ENCODE data around the gene WDR54. TPM values are rescaled to one million over a fixed set of nuclear protein-coding genes. Genes with fewer than 3 reads are reported as not detected.

Gene WDR54
- polyA plus RNA-seq, 3 donors: 7.1 to 11.7 (median 7.9) TPM

DNA sequence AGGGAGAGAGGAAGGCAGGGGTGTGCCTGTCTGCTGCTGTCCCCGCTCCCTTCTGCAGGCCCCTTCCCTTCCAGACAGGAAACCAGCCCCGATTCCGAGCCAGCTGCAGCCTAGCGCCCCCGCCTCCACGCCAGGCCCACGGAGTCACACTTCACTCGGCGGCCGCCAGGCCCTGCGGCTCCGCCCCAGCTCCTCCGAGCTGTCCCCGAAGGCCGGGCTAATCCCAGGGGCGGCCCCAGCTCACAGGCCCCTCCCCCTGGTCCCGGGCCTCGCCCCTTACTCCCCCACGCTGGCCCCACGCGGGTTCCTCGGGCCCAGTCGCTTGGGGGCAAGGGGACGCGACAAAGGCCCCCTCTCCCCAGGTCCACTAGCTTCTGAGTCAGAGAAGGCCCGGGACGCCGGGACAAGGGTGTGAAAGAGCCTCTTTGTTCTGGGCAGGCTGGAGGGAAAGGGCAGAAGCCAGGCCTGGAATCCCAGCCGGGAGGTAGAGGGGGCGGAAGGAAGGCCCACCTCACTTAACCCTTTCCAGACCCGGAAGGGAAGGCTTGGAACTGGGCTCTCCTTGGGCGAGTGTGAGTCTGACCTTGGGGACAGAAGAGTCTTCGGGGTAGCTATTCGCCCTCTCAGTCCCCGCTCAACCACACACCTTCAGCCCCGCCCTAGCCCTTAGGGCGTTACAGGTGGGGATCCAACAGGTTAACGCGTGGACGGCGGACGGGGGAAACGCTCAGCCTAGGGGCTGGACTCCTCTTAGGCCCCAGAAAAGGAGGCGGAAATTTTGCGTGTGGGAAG lies 19.0 kb downstream of the WDR54 start:
- H3K4me1 Mint-ChIP-seq: peaks cover 36% of the 10 kb centered on the region
- peak; percentile 26 to 49 (median 37) for DNase-seq
- H3K9me3 Mint-ChIP-seq: peaks cover 0 to 9% (median 6%) of the 10 kb centered on the region in 7 donors
- Histone ChIP-seq H3K4me2 (replicated peaks; ENCODE audit: extremely low read depth, low read length, poor library complexity, severe bottlenecking) (peak overlapping the region; percentile 75), H3K27me3 (ENCODE audit: control insufficient read depth in 2 of 2, insufficient read depth in 2 of 2, low read length in 2 of 2) (peaks cover 28 to 57% of the 10 kb centered on the region in 2 donors), H3K9me3 (replicated peaks in 1 of 2; ENCODE audit: control insufficient read depth in 1 of 2, insufficient read depth in 1 of 2, low read length in 2 of 2) (peaks cover 0 to 19% of the 10 kb centered on the region in 2 donors), H2AFZ (ENCODE audit: insufficient read depth, low read depth, low read length, poor library complexity, severe bottlenecking) (peak overlapping the region; percentile 79), H3K36me3 (replicated peaks in 1 of 2; ENCODE audit: control insufficient read depth in 1 of 2, insufficient read depth in 2 of 2, low read length in 2 of 2) (no peaks in the 10 kb centered on the region), H3K4me1 (ENCODE audit: control insufficient read depth in 1 of 2, insufficient read depth in 2 of 2, low read length in 2 of 2) (peaks cover 32 to 33% of the 10 kb centered on the region in 2 donors), H3K79me2 (ENCODE audit: insufficient read depth, low read length) (no peaks in the 10 kb centered on the region), H3K27ac (ENCODE audit: low read depth in 1 of 2, low read length in 2 of 2) (no peak overlapping the region), H4K20me1 (ENCODE audit: insufficient read depth, low read length) (no peaks in the 10 kb centered on the region), H3K9ac (ENCODE audit: insufficient read depth, low read length, poor library complexity, severe bottlenecking) (peak overlapping the region; percentile 29), H3K4me3 (replicated peaks in 1 of 3; ENCODE audit: low read depth in 2 of 3, low read length in 3 of 3) (peak overlapping the region in 2 of 3 experiments; percentile 13 to 69)
- intact Hi-C loops (cut with micrococcal nuclease): no loop called here
- peaks cover 4 to 5% of the 10 kb centered on the region in 2 donors for H3K36me3 Mint-ChIP-seq
- H3K27ac Mint-ChIP-seq: no peak overlapping the region
- WGBS (ENCODE audit: insufficient coverage): 28% methylated on average over 36 of the region's 45 CpGs
- TF ChIP-seq, protein P1, sequence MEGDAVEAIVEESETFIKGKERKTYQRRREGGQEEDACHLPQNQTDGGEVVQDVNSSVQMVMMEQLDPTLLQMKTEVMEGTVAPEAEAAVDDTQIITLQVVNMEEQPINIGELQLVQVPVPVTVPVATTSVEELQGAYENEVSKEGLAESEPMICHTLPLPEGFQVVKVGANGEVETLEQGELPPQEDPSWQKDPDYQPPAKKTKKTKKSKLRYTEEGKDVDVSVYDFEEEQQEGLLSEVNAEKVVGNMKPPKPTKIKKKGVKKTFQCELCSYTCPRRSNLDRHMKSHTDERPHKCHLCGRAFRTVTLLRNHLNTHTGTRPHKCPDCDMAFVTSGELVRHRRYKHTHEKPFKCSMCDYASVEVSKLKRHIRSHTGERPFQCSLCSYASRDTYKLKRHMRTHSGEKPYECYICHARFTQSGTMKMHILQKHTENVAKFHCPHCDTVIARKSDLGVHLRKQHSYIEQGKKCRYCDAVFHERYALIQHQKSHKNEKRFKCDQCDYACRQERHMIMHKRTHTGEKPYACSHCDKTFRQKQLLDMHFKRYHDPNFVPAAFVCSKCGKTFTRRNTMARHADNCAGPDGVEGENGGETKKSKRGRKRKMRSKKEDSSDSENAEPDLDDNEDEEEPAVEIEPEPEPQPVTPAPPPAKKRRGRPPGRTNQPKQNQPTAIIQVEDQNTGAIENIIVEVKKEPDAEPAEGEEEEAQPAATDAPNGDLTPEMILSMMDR (IDR thresholded peaks at IDR 0.05): no peak
- peaks cover 40 to 64% (median 51%) of the 10 kb centered on the region in 3 donors for H3K27me3 Mint-ChIP-seq (ENCODE audit: low read depth in 3 of 3)
- peak overlapping the region; percentile 69 to 92 for H3K4me3 Mint-ChIP-seq

DNA sequence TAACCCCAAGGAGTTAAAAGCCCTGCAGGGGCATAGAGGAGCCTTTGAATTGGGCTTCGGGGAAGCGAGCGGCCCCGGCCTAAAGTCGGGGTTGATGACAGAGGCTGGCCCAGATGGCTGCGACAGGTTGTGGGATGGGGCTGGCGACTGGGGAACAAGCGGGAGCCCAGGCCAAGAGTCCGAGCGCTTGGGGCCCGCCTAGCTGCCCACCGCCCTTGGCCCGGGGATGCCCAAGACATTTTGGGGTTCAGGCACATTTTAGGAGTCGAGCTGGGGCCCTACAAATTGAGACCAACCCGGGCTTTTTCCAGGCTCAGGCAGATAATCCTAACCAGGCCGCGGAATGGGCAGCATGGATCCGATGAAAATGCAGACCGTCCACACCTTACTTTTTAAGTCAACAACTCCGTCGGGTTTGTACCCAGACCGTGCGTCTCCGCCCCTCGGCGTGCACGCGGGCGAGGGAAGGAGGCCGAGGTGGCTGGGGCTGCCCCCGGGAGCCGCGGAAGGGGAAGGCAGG lies 19.7 kb downstream of the WDR54 start:
- 49% methylated on average over 33 of the region's 33 CpGs for WGBS (ENCODE audit: insufficient coverage)

More for the DNA sequence above, 19.7 kb downstream of the WDR54 start:
- H3K4me2 ChIP-seq (replicated peaks; ENCODE audit: extremely low read depth, low read length, poor library complexity, severe bottlenecking): peak overlapping the region; percentile 75
- H3K79me2 ChIP-seq (ENCODE audit: insufficient read depth, low read length): no peaks in the 10 kb centered on the region
- Mint-ChIP-seq H3K27ac (no peak overlapping the region), H3K4me1 (peaks cover 36% of the 10 kb centered on the region), H3K36me3 (peaks cover 4 to 5% of the 10 kb centered on the region in 2 donors), H3K9me3 (peaks cover 0 to 9% (median 6%) of the 10 kb centered on the region in 7 donors), H3K27me3 (ENCODE audit: low read depth in 3 of 3) (peaks cover 39 to 65% (median 51%) of the 10 kb centered on the region in 3 donors), H3K4me3 (peak overlapping the region; percentile 69 to 92)
- H3K27me3 ChIP-seq (ENCODE audit: control insufficient read depth in 2 of 2, insufficient read depth in 2 of 2, low read length in 2 of 2): peaks cover 28 to 59% of the 10 kb centered on the region in 2 donors
- H3K36me3 ChIP-seq (replicated peaks in 1 of 2; ENCODE audit: control insufficient read depth in 1 of 2, insufficient read depth in 2 of 2, low read length in 2 of 2): no peaks in the 10 kb centered on the region
- intact Hi-C loops (cut with micrococcal nuclease): no loop called here
- H4K20me1 ChIP-seq (ENCODE audit: insufficient read depth, low read length): no peaks in the 10 kb centered on the region
- H3K4me3 ChIP-seq (replicated peaks in 1 of 3; ENCODE audit: low read depth in 2 of 3, low read length in 3 of 3): peak overlapping the region in 1 of 3 experiments; percentile 69
- TF ChIP-seq, protein P1 (IDR thresholded peaks at IDR 0.05): no peak
- H3K9ac ChIP-seq (ENCODE audit: insufficient read depth, low read length, poor library complexity, severe bottlenecking): no peak overlapping the region
- peaks cover 32 to 33% of the 10 kb centered on the region in 2 donors for H3K4me1 ChIP-seq (ENCODE audit: control insufficient read depth in 1 of 2, insufficient read depth in 2 of 2, low read length in 2 of 2)
- H3K9me3 ChIP-seq (replicated peaks in 1 of 2; ENCODE audit: control insufficient read depth in 1 of 2, insufficient read depth in 1 of 2, low read length in 2 of 2): peaks cover 0 to 19% of the 10 kb centered on the region in 2 donors
- no peak overlapping the region for H3K27ac ChIP-seq (ENCODE audit: low read depth in 1 of 2, low read length in 2 of 2)
- H2AFZ ChIP-seq (ENCODE audit: insufficient read depth, low read depth, low read length, poor library complexity, severe bottlenecking): peak overlapping the region; percentile 79
- no peak for DNase-seq

Data from CD14-positive monocyte (primary cell).